Fibroblast of skin of right biceps (primary cell): ENCODE data around the gene RPP25L.
"Not testable (repeated sequence)": the region's sequence is repeated elsewhere in the genome, so short reads cannot be mapped to it uniquely, and the experiment has no call there.

Experiments used
- DNase-seq: peaks from one replicate; pipeline ENCODE4 v3.0.0-alpha.2; 2013

The RPP25L gene

GRCh38 chr9:34611811-34612787 is at the start of gene RPP25L:
RPP25L (minus strand) TSS chr9:34612097; CDS start chr9:34611296, 801 bp downstream.
- peak; percentile 84 for DNase-seq

GRCh38 chr9:34659592-34660253 is 47.8 kb upstream of the RPP25L start:
- DNase-seq, result no peak

GRCh38 chr9:34658461-34658860 is 46.6 kb upstream of the RPP25L start:
- no peak for DNase-seq

- no peak for DNase-seq
Observed at GRCh38 chr9:34656992-34657391, 45.1 kb upstream of the RPP25L start.

GRCh38 chr9:34655394-34655793 is 43.5 kb upstream of the RPP25L start:
- DNase-seq, result no peak

- DNase-seq, result peak; percentile 87
Observed at GRCh38 chr9:34654323-34655051, 42.6 kb upstream of the RPP25L start.

GRCh38 chr9:34653151-34654072 is 41.5 kb upstream of the RPP25L start:
- DNase-seq, result peak; percentile 79

- DNase-seq, result no peak
Observed at GRCh38 chr9:34652602-34653000, 40.7 kb upstream of the RPP25L start.

GRCh38 chr9:34651876-34652601 is 40.1 kb upstream of the RPP25L start, which contains the start of gene IL11RA:
IL11RA (plus strand) TSS chr9:34652185; CDS start chr9:34655218, 3,033 bp downstream.
- DNase-seq, result peak; percentile 85

- DNase-seq, result no peak
Observed at GRCh38 chr9:34651321-34651720, 39.4 kb upstream of the RPP25L start.

- no peak for DNase-seq
Observed at GRCh38 chr9:34650816-34651215, 38.9 kb upstream of the RPP25L start.

- no peak for DNase-seq
Observed at GRCh38 chr9:34648673-34649072, 36.8 kb upstream of the RPP25L start.

GRCh38 chr9:34647651-34648050 is 35.8 kb upstream of the RPP25L start:
- DNase-seq, result no peak

GRCh38 chr9:34647084-34647403 is 35.1 kb upstream of the RPP25L start:
- no peak for DNase-seq

GRCh38 chr9:34646211-34647083 is 34.5 kb upstream of the RPP25L start, which contains the start of gene GALT:
GALT (plus strand) TSS chr9:34646675; CDS start chr9:34646705, 30 bp downstream.
- peak; percentile 86 for DNase-seq

GRCh38 chr9:34644766-34645314 is 32.9 kb upstream of the RPP25L start:
- DNase-seq, result no peak

- DNase-seq, result no peak
Observed at GRCh38 chr9:34642679-34643078, 30.8 kb upstream of the RPP25L start.

- DNase-seq, result not testable (repeated sequence)
Observed at GRCh38 chr9:34639322-34639721, 27.4 kb upstream of the RPP25L start.

GRCh38 chr9:34638138-34638445 is 26.2 kb upstream of the RPP25L start:
- no peak for DNase-seq
